ENCODE results near the gene OLIG2. TPM values are rescaled to one million over a fixed set of nuclear protein-coding genes. Genes with fewer than 3 reads are reported as not detected.

The OLIG2 gene
- total RNA-seq, 3 donors from 2014 or later, result not detected

DNA sequence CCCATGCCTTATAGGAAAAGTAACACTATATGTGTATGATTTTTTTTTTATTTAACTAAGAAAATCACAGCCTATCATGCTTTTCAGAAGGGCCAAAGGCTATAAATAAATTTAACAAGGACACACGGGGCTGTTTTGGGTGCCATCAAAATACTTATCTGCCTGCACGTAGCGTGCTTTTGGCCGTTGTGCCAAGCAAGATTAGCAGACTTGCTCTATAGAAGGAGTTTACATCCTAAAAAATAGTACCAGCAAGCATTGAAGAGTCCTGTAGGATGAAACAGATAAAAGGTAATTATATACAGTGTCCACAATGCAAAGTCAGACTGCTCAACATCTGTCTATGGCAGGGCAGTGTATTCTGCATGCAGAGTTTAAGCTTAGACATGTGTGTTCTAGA is 47.9 kb downstream of the OLIG2 start:
- Histone ChIP-seq H3K4me3 (no peak overlapping the region), H3K9me3 (no peaks in the 10 kb centered on the region), H3K4me1 (ENCODE audit: low read depth) (peaks cover 17% of the 10 kb centered on the region), H3K36me3 (ENCODE audit: low read depth) (no peaks in the 10 kb centered on the region)
- intact Hi-C loops (cut with DNase I, micrococcal nuclease), result no loop called here
- ATAC-seq (no peak), DNase-seq (no peak)
- no peak for TF ChIP-seq CTCF (IDR thresholded peaks at IDR 0.05)

- intact Hi-C loops (cut with DNase I, micrococcal nuclease), result no loop called here
- Histone ChIP-seq H3K9me3 (no peaks in the 10 kb centered on the region), H3K4me3 (no peak overlapping the region), H3K4me1 (ENCODE audit: low read depth) (peaks cover 13% of the 10 kb centered on the region), H3K36me3 (ENCODE audit: low read depth) (no peaks in the 10 kb centered on the region)
- DNase-seq, result no peak
- no peak for ATAC-seq
- TF ChIP-seq CTCF (IDR thresholded peaks at IDR 0.05), result no peak
Observed at GRCh38 chr21:33075128-33075527, 49.4 kb downstream of the OLIG2 start.

- DNase-seq (no peak), ATAC-seq (no peak)
- intact Hi-C loops (cut with DNase I, micrococcal nuclease), result no loop called here
- Histone ChIP-seq H3K36me3 (ENCODE audit: low read depth) (no peaks in the 10 kb centered on the region), H3K9me3 (no peaks in the 10 kb centered on the region), H3K4me1 (ENCODE audit: low read depth) (peaks cover 10% of the 10 kb centered on the region), H3K4me3 (no peak overlapping the region)
- TF ChIP-seq CTCF (IDR thresholded peaks at IDR 0.05), result no peak
Observed at GRCh38 chr21:33075596-33076195, 50.0 kb downstream of the OLIG2 start.

GRCh38 chr21:33076600-33077329 is 51.0 kb downstream of the OLIG2 start:
- intact Hi-C loops (cut with DNase I, micrococcal nuclease), result no loop called here
- Histone ChIP-seq H3K9me3 (no peaks in the 10 kb centered on the region), H3K4me3 (no peak overlapping the region), H3K4me1 (ENCODE audit: low read depth) (no peaks in the 10 kb centered on the region), H3K36me3 (ENCODE audit: low read depth) (no peaks in the 10 kb centered on the region)
- DNase-seq, result no peak
- no peak for ATAC-seq
- TF ChIP-seq CTCF (IDR thresholded peaks at IDR 0.05), result no peak

Other genes starting within 250 kb of the OLIG2 start
- gene OLIG1, start 44.2 kb downstream of the OLIG2 start, total RNA-seq, result not detected
- gene IFNAR2, start 204.0 kb downstream of the OLIG2 start, total RNA-seq, result 10 to 100 TPM; 11.9 to 20.5 (median 18.2) TPM
- 100 to 1,000 TPM in 1 of 3 donors, 10 to 100 TPM in 2; 45.3 to 100 (median 77.0) TPM for gene IL10RB, start 240.4 kb downstream of the OLIG2 start, total RNA-seq